ENCODE measurements around the gene MINAR1.
"Not testable (repeated sequence)": the region's sequence is repeated elsewhere in the genome, so short reads cannot be mapped to it uniquely, and the experiment has no call there.

The MINAR1 gene, protein sequence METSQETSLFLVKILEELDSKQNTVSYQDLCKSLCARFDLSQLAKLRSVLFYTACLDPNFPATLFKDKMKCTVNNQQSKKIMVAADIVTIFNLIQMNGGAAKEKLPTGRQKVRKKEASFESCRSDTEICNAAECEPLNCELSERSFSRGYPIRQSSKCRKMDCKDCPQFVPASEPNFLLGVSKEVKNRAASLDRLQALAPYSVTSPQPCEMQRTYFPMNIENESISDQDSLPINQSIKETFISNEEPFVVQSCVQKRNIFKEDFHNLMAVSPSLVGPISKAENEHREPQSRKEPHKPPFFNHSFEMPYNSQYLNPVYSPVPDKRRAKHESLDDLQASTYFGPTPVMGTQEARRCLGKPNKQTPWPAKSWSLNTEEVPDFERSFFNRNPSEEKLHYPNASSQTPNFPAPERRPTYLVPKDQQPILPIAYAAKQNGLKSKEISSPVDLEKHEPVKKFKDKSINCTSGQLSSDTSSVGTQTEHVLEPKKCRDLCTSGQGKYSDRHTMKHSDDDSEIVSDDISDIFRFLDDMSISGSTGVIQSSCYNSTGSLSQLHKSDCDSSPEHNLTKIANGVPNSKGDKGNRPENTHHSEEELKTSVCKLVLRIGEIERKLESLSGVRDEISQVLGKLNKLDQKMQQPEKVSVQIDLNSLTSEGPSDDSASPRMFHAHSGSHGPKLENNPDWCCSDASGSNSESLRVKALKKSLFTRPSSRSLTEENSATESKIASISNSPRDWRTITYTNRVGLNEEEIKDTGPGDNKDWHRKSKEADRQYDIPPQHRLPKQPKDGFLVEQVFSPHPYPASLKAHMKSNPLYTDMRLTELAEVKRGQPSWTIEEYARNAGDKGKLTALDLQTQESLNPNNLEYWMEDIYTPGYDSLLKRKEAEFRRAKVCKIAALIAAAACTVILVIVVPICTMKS

DNA sequence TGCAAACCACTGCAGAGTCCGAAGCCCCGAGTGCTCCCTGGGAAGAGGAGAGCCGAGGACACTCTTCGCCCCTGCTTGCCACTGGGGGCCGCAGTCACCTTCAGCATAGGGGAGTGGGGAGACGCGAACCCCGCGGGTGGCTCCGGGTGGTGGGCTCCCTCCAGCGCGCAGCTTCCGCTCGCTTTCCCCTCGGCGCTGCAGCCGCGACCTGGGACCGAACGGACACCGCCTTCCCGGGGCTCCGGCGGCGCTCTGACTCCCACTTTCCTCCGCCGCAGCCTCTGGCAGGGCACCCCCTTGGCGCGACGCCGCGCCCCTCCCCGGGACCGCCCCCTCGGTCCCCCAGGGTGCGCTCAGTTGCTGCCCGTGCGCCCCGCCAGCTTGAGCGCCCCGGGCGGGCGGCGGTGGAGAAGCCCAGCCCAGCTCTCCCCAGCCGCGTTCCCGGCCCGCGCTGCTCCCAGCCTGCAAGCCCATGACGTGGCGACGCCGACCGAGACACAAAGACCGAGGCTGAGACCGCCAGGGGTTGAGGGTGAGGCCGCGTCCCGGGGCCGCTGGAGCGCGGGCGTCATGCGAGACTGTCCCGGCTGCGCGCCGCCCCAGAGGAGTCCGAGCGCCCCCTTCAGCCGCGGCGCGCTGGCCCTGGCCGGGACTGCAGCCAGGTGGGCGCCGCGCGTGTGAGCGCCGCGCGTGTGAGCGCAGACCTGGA lies at the start of gene MINAR1:
Gene MINAR1 (plus strand): TSS at position 701 of the 709 bp plus-strand sequence. CDS start 23,812 bp downstream, outside the sequence.
- DNase-seq, result peak in 6 of 10 donors; percentile 15 to 87 (median 54)
- intact Hi-C loops (cut with DNase I), result loop anchor here (5.0 kb wide), 1 partner anchor 49 kb away; no protein-coding TSS in a partner anchor

DNA sequence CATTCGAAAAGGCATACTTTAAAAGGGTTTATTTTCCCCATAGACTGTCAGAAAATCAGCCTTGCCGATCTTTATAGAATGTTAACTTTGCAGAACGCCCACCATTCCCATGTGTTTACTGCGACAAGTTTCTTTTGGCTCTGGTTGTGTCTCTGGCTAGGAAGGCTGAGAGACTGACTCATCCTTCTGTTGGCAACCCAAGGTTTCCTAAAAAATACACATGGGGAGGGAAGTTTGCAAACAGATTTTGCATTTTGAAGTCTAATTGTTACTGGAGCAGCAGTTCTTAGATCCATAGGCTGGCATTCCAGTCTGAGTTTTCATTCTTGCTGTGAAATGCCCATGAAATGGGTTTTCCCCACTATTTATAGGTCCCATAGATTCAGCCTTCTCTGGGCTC lies 37.9 kb upstream of the MINAR1 start:
- intact Hi-C loops (cut with DNase I), result no loop called here
- peak in 1 of 10 donors; percentile 17 for DNase-seq

DNA sequence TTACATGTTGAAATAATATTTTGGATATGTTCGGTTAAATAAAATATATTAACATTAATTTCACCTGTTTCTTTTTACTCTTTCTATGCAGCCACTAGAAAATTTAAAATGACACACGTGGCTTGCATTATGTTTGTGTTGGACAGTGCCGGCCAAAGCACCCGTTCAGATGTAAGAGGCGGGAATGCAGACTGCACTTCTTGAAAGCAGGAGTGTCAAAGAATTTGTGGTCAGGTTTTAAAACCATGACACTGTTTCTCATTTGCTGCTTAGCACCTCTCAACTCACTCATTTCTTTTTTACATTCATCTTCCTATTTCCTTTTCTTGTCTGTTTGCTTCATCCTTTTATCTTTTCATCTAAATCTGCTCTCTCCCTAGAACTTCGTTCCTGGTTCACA lies 35.3 kb upstream of the MINAR1 start:
- DNase-seq, result no peak
- intact Hi-C loops (cut with DNase I), result no loop called here

DNA sequence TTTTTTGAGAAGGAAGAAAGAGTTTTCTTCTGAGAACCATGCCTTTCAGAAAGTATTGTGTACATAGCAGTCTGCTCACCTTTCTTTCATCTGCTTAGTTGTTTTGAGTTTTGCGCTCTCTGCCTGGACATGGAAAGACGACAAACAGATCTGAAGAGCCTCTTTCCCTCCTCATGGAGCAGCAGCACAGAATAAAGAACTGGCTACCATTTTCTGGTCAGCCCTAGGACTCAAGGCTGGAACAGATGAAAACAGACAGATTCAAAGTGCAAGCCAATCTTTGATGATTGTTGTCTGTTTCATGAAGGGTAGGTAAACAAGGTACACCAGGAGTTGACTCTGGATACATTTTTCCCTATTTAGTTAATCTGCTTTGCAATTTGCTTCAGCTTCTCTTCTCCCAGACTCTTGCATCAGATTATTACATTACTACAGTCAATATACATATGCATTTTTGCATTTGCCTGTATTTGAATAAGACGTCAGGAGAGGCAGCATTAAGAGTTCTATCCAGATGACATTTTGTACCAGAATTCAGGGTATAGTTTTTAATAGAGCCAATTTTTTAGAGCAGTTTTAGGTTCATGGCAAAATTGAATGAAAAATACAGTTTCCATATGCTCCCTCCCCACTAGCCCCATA lies 34.7 kb upstream of the MINAR1 start:
- intact Hi-C loops (cut with DNase I), result no loop called here
- no peak for DNase-seq

DNA sequence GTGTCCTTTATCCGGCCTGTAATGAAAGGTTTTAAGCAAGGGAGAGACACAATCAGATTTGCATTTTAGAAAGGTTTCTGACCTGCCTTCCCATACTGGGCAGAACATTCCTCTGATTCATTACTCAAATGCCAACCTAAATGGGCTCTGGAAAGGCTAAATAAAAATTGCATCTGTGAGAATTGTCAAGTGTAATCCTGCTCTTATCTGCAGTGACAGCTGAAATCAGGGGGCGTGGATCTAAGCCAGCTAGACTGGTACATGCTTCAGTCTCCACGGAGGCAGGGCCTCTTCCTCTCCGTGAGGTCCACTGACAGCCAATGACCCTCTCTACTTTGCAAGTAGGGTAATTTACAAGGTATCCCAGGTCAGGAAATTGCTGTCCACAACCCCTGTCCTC lies 32.5 kb upstream of the MINAR1 start:
- DNase-seq, result no peak
- intact Hi-C loops (cut with DNase I), result no loop called here

DNA sequence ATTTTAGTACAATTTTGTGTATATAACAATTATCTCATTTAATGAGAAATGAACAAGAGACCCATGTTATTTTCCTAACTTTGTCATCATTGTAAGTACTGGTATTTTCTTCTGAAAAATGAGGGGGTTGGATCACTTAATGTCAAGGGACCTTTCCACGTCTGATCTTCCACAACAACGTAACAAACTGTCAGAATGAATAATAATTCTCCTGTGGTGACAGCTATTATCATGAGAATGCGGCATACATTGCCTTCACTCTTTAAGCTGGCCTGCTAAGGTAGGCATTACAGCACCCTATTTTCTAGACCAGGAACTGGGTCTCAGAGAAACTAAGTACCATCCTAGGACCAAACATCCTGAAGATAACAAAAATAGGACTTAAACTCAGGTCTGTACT lies 31.5 kb upstream of the MINAR1 start:
- intact Hi-C loops (cut with DNase I), result no loop called here
- no peak for DNase-seq

DNA sequence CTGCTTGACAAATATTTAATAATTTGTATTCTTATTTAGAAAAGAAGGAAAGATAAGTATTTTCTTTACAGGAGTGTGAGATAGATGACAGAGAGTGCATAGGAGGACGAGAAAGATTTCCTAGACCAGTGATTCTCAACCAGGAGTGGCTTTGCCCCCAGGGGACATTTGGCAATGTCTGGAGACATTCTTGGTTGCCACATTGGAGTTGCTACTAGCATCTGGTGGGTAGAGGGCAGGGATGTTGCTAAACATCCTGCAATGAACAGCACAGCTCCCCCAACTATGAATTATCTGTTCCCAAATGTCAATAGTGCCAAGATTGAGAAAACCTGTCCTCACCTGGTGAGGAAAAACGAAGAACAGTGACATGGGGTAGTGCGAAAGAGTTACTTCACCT lies 30.8 kb upstream of the MINAR1 start:
- intact Hi-C loops (cut with DNase I), result no loop called here
- no peak for DNase-seq

DNA sequence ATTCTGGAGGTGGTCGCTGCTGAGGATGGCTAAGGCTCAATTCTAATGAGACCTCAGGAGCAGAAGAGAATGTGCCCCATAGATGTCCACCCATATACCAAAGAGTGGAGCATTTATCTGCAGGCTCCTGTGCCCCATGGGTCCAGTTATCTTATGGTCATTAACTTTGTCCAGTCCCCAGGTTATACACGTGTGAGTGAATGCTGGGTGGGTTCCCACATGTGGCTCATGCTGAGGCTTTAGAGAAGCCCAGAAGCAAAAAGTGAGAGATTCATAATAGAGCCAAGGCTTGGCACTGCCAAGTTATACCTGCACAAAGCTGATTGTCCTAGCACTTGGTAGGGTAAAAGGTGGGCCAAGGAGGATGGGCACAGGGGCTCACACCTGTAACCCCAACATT lies 30.0 kb upstream of the MINAR1 start:
- intact Hi-C loops (cut with DNase I), result no loop called here
- no peak for DNase-seq

DNA sequence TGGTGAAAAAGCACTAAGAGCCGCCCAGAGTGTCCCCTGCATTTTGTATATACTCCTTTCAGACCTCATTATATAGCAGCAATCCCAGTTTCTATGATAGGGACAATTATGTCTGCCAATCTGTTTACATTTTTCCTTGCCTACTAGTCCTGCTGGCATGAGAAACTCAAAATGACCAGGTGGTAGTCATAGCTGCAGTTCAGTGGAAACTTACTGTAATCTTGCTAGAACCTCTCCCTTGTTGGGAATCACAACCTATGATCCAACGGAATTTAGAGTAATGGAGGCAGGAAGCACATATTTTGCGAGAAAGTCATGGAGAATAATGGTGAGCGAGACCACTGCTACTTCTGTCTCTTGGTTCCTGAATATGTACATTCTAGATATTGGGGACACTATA lies 28.6 kb upstream of the MINAR1 start:
- no peak for DNase-seq
- intact Hi-C loops (cut with DNase I), result no loop called here

DNA sequence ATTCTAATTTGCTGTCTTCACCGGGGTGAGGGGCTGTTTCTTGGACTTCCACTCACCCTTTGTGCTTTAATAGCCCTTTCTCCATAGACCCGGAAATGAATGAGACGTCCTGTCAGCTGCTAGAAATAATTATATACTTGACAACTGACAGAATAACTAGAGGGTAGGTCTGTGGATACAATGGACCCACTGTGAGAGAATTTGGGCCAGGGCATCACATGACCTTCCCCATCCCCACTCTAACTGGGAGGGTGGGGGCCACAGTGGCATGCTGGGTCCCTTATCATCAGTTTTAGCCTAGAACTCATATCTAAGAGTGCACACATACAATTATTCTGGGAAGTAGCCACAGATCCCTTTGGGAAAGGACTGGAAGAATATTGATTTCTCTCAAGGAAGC lies 25.9 kb upstream of the MINAR1 start:
- intact Hi-C loops (cut with DNase I), result no loop called here
- no peak for DNase-seq

DNA sequence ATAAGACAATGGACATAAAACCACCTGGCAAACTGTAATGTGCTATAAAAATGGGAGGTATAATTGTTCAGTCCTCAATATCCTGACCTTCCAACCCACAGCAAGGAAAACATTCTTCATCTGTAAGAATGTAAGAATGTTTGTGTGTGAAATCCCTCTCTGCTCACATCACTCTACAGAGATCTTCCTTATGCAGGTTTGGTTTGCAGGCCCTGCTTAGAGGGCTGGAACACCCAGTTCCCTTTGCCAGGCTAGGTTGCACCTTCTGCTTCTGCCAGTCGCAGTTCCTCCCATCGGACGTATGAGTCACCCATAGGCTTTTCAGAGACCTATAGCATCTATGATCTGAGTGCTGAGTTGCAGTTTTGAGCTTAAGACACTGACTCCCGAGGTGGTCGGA lies 24.1 kb upstream of the MINAR1 start:
- intact Hi-C loops (cut with DNase I), result no loop called here
- DNase-seq, result no peak

DNA sequence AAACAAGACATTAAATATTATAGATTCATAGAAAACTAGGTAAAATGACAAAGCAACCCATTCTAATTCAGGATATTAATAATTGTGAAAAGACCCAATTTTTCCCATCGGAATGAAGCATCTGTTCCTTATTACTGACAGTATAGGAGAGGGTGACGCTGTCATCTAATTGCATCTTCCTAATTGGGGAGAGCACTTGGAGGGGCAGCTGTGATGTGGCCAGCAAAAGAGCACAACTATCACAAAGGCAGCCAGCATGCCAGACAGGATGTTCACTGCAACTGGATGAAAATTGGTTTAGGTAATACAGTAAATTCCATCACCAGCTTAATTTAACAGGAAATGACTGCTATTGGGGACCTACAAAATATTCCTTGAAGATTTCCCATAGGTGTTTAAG lies 21.9 kb upstream of the MINAR1 start:
- intact Hi-C loops (cut with DNase I), result no loop called here
- no peak for DNase-seq

DNA sequence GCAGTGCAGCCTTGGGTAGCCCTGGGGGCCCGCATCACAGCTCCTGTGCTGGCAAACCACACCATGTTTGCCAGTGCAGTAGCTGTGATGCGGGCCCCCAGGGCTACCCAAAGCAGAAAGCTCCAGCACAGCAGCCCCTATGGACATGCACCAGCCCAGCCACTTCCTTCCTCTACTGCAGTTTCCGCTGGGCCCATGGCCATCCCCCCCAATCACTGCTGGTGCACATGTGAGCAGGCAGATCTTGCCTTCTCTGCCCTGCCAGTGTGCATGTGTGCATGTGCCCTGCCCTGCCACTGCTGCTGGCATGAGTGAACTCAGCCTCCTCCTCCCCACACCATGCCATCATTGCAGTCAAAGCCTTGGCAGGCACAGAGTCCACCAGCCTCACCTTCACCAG lies 20.1 kb upstream of the MINAR1 start:
- intact Hi-C loops (cut with DNase I), result no loop called here

DNA sequence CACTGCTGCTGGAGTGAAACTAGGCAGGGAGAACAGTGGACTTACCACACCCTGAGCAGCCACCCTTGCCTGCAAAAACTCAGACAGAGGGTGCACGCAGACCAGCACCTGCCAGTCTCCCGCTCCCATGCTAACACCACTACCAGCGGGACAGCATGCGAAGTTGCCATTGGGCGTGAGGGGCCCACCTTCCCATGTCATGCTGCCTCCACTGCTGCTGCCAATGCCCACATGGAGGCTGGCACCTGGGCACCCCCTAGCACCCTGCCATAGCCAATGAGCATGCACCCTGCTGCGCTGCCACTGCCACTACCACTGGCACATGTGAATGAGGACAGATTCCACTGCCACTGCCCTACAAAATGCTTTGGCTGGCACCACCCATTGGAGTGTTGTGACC lies 19.7 kb upstream of the MINAR1 start:
- intact Hi-C loops (cut with DNase I), result no loop called here
- peak in 1 of 10 donors; percentile 76 for DNase-seq

More for the DNA sequence above, 20.1 kb upstream of the MINAR1 start:
- peak in 1 of 10 donors; percentile 70 for DNase-seq

DNA sequence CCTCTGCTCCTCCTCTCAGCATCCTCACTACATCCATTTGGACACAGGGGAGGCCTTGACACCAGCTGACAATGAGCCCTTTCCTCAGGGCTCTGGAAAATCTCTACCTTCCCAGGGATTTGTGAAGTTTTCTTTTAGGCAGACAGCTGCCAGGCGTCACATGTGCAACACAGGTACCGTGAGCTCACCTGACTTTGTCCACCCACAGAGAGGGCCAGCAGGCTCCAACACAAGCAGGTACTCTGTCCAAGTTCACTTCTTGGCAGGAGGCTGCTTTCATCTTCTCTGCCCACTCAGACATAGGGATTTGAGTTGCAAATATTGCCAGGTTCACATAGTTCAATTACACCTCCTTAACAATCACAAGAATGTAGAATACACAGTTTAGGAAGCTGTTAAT lies 15.3 kb upstream of the MINAR1 start:
- DNase-seq, result no peak
- intact Hi-C loops (cut with DNase I), result no loop called here

DNA sequence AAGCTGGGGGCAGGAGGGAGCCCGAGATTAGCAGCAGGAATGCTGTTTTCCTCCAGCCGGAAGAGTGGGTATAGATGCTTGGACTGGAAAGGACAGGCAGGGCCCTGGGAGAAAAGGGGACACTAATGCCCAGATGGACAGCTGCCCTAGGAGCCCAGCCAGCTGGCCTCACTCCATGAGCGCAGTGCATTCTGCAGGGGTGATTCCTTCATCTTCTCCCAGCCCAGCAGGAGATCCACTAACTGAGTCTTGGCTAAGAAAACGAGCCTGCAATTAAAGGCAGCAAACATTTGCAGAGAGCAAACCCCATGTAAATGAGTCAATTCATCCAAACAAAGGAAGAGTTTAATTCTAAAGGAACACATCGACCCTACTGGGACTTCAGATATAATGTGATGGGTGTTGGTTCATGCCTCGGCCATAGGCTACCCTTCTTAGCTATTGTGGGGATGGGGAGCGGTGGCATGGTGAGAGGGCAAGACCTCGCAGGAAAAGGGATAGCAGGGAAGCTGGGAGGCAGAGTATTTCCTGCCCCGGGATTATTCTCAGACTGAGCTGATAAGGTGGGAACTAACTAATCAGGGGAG lies 13.3 kb upstream of the MINAR1 start:
- DNase-seq, result peak in 7 of 10 donors; percentile 17 to 91 (median 43)
- intact Hi-C loops (cut with DNase I), result no loop called here

DNA sequence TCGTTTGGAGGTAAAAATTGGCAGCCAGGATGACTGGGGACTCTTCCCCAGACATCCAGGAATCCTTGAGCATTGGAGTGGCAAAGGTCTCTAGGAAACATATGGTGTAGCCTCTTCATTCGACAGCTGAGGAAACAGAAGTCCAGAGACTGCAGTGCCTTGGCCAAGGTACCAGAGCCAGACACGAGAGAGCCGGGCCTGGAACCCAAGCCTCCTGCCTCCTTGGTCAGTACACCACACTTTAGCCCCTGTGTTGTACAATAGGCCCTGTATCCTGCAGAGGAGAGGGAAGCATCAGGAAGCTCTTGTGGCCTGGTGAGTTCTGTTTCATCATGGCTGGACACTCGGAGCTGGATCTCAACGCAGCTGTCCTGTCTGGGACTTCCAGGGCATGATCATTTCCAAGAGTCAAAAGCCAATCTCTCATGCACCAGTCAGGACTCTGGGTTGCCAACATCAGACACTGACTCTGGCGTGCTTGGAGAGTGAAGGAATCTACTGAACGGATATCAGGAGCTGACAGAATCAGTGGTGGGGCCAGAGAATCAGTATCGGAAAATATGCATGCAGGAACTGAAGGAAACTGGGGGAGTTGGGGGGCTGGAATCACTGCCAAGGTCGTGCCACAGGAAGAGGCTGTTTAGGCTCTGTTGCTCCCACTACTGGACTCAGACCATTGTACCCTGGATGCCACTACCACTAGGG lies 6.4 kb upstream of the MINAR1 start:
- DNase-seq, result peak in 1 of 10 donors; percentile 71
- intact Hi-C loops (cut with DNase I), result no loop called here

DNA sequence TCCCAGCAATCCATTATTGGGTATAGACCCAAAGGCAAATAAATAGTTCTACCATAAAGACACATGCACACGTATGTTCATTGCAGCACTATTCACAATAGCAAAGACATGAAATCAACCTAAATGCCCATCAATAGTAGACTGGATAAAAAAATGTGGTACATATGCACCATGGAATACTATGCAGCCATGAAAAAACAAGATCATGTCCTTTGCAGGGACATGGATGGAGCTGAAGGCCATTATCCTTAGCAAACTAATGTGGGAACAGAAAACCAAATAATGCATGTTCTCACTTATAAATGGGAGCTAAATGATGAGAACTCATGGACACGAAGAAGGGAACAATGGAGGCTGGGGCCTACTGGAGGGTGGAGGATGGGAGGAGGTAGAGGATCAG lies 5.2 kb upstream of the MINAR1 start:
- intact Hi-C loops (cut with DNase I); DNase-seq: not testable (repeated sequence)
